GM10248 (cell line): ENCODE data around the gene CAMSAP1.
"Not testable (repeated sequence)": the region's sequence is repeated elsewhere in the genome, so short reads cannot be mapped to it uniquely, and the experiment has no call there.

Source experiments
- CTCF ChIA-PET: fragments of 300-600 bp; sonication (Branson Sonifier 250); formaldehyde crosslinking; extraction: SDS; loops from one replicate; lab custom pipeline; 2021; ENCODE audit warnings: antibody characterized with exemption; lab: Yijun Ruan, JAX
- POLR2A ChIA-PET: fragments of 350-650 bp; sonication (Branson Sonifier 250); formaldehyde crosslinking; extraction: SDS; loops from one replicate; lab custom pipeline; 2020; ENCODE audit warnings: antibody characterized with exemption; lab: Yijun Ruan, JAX
- DNase-seq: peaks from one replicate; pipeline ENCODE4 v3.0.0; 2012; ENCODE audit errors: extremely low spot score
- CTCF ChIP-seq: IDR thresholded peaks from 2 replicates; pipeline ENCODE4 v1.5.1; 2012; ENCODE audit warnings: mild to moderate bottlenecking, low read depth; ENCODE audit errors: extremely low read depth, missing control alignments, control extremely low read depth

CAMSAP1 gene

GRCh38 chr9:135950135-135950682, 42.9 kb upstream of the CAMSAP1 start:
- no peak for TF ChIP-seq CTCF
- CTCF ChIA-PET: no interaction called here
- no peak for DNase-seq
- POLR2A ChIA-PET: no interaction called here

- ChIA-PET POLR2A (no interaction called here), CTCF (no interaction called here)
- DNase-seq: no peak
- TF ChIP-seq CTCF: no peak
Observed at GRCh38 chr9:135949501-135950134, 42.3 kb upstream of the CAMSAP1 start.

GRCh38 chr9:135948968-135949367, 41.6 kb upstream of the CAMSAP1 start:
- POLR2A ChIA-PET: no interaction called here
- no peak for DNase-seq
- CTCF ChIA-PET: interaction anchor here (1.2 kb wide), 1 partner anchor 10 kb away, joined by 3 read pairs; no protein-coding TSS in a partner anchor
- no peak for TF ChIP-seq CTCF

- TF ChIP-seq CTCF: no peak
- ChIA-PET POLR2A (no interaction called here), CTCF (interaction anchor here (1.2 kb wide), 1 partner anchor 11 kb away, joined by 3 read pairs; no protein-coding TSS in a partner anchor)
- DNase-seq: no peak
Observed at GRCh38 chr9:135948446-135948845, 41.1 kb upstream of the CAMSAP1 start.

GRCh38 chr9:135947582-135947981, 40.2 kb upstream of the CAMSAP1 start:
- no peak for TF ChIP-seq CTCF
- no peak for DNase-seq
- CTCF ChIA-PET: interaction anchor here (1.2 kb wide), 1 partner anchor 12 kb away, joined by 3 read pairs; no protein-coding TSS in a partner anchor
- POLR2A ChIA-PET: no interaction called here

GRCh38 chr9:135947105-135947504, 39.8 kb upstream of the CAMSAP1 start:
- POLR2A ChIA-PET, DNase-seq, CTCF ChIA-PET: not testable (repeated sequence)

- DNase-seq: no peak
- TF ChIP-seq CTCF: no peak
- ChIA-PET CTCF (no interaction called here), POLR2A (no interaction called here)
Observed at GRCh38 chr9:135946392-135946994, 39.1 kb upstream of the CAMSAP1 start.
